H9 (cell line): ENCODE data around the gene HNF1B. TPM values are rescaled to one million over a fixed set of nuclear protein-coding genes. Genes with fewer than 3 reads are reported as not detected.

Experiments
- DNase-seq: peaks from one replicate; pipeline ENCODE4 v3.0.0-alpha.2; 2017
- H2AFZ ChIP-seq: one replicate; pipeline ENCODE4 v1.6.1; 2013; ENCODE audit warnings: mild to moderate bottlenecking, low read length, control low read depth, moderate library complexity
- H2AK5ac ChIP-seq: 2 replicates; pipeline ENCODE4 v1.6.1; 2013; ENCODE audit warnings: low read length, control low read depth, mixed read lengths; ENCODE audit not compliant: insufficient read length
- H2BK120ac ChIP-seq: one replicate; pipeline ENCODE4 v1.6.1; 2013; ENCODE audit warnings: low read depth, mild to moderate bottlenecking, low read length, control low read depth, inconsistent platforms; ENCODE audit not compliant: poor library complexity, severe bottlenecking
- H2BK12ac ChIP-seq: 2 replicates; pipeline ENCODE4 v1.6.1; 2013; ENCODE audit warnings: low read length, control low read depth, mixed read lengths, low read depth; ENCODE audit not compliant: insufficient read length
- H2BK15ac ChIP-seq: 2 replicates; pipeline ENCODE4 v1.6.1; 2013; ENCODE audit warnings: low read depth, low read length, control low read depth
- H2BK20ac ChIP-seq: one replicate; pipeline ENCODE4 v1.6.1; 2013; ENCODE audit warnings: low read depth, mild to moderate bottlenecking, low read length, control low read depth, inconsistent platforms; ENCODE audit not compliant: poor library complexity, severe bottlenecking
- H2BK5ac ChIP-seq: 2 replicates; pipeline ENCODE4 v1.6.1; 2013; ENCODE audit warnings: low read length, control low read depth, mixed read lengths; ENCODE audit not compliant: insufficient read length
- H3K14ac ChIP-seq: 2 replicates; pipeline ENCODE4 v1.6.1; 2013; ENCODE audit warnings: low read length, control low read depth; ENCODE audit not compliant: insufficient read depth
- H3K18ac ChIP-seq: 2 replicates; pipeline ENCODE4 v1.6.1; 2013; ENCODE audit warnings: low read depth, mild to moderate bottlenecking, mixed read lengths, low read length, control low read depth; ENCODE audit not compliant: insufficient read length
- H3K23ac ChIP-seq: 2 replicates; pipeline ENCODE4 v1.6.1; 2013; ENCODE audit warnings: low read length, control low read depth, mixed read lengths, low read depth; ENCODE audit not compliant: insufficient read length
- H3K23me2 ChIP-seq: 2 replicates; pipeline ENCODE4 v1.6.1; 2013; ENCODE audit warnings: low read depth, mild to moderate bottlenecking, mixed read lengths, low read length, control low read depth; ENCODE audit not compliant: insufficient read length, poor library complexity, severe bottlenecking
- H3K27ac ChIP-seq: 2 replicates; pipeline ENCODE4 v1.5.1; 2013; ENCODE audit warnings: low read length, control low read depth, mixed read lengths, low read depth; ENCODE audit not compliant: insufficient read length
- H3K27me3 ChIP-seq: 2 replicates; pipeline ENCODE4 v1.6.1; 2013; ENCODE audit warnings: low read length, control low read depth, inconsistent platforms; ENCODE audit not compliant: insufficient read depth
- H3K4ac ChIP-seq: 2 replicates; pipeline ENCODE4 v1.6.1; 2013; ENCODE audit warnings: low read depth, mild to moderate bottlenecking, control low read depth, inconsistent platforms, low read length, moderate library complexity
- H3K4me1 ChIP-seq: 2 replicates; pipeline ENCODE4 v1.6.1; 2013; ENCODE audit warnings: low read length, control low read depth, inconsistent platforms; ENCODE audit not compliant: insufficient read depth
- H3K4me2 ChIP-seq: 2 replicates; pipeline ENCODE4 v1.6.1; 2013; ENCODE audit warnings: low read length, control low read depth, mixed read lengths; ENCODE audit not compliant: insufficient read length, insufficient read depth
- H3K56ac ChIP-seq: 2 replicates; pipeline ENCODE4 v1.6.1; 2013; ENCODE audit warnings: low read depth, mild to moderate bottlenecking, mixed read lengths, low read length, control low read depth; ENCODE audit not compliant: insufficient read length
- H3K79me1 ChIP-seq: 2 replicates; pipeline ENCODE4 v1.6.1; 2013; ENCODE audit warnings: low read depth, mild to moderate bottlenecking, moderate library complexity, low read length, control low read depth, inconsistent platforms; ENCODE audit not compliant: insufficient read depth, poor library complexity, severe bottlenecking
- H3K79me2 ChIP-seq: 2 replicates; pipeline ENCODE4 v1.6.1; 2013; ENCODE audit warnings: low read length, control low read depth, inconsistent platforms; ENCODE audit not compliant: insufficient read depth
- H3K9ac ChIP-seq: 2 replicates; pipeline ENCODE4 v1.6.1; 2013; ENCODE audit warnings: low read length, control low read depth, mixed read lengths; ENCODE audit not compliant: insufficient read length; ENCODE audit errors: extremely low read depth
- H3K9me3 ChIP-seq: one replicate; pipeline ENCODE4 v1.6.1; 2013; ENCODE audit warnings: low read depth, low read length, inconsistent platforms; ENCODE audit not compliant: control insufficient read depth
- H3T11ph ChIP-seq: one replicate; pipeline ENCODE4 v1.6.1; 2013; ENCODE audit warnings: mild to moderate bottlenecking, low read length, control low read depth, inconsistent platforms
- H4K20me1 ChIP-seq: one replicate; pipeline ENCODE4 v1.6.1; 2013; ENCODE audit not compliant: control insufficient read depth, insufficient read length, insufficient read depth
- H4K5ac ChIP-seq: 2 replicates; pipeline ENCODE4 v1.6.1; 2013; ENCODE audit warnings: low read depth, mild to moderate bottlenecking, mixed read lengths, low read length, control low read depth; ENCODE audit not compliant: insufficient read length
- H4K8ac ChIP-seq: replicated peaks from 2 replicates; pipeline ENCODE4 v1.6.1; 2013; ENCODE audit warnings: low read length, control low read depth, mixed read lengths, low read depth; ENCODE audit not compliant: insufficient read length
- H4K91ac ChIP-seq: 2 replicates; pipeline ENCODE4 v1.6.1; 2013; ENCODE audit warnings: low read depth, mild to moderate bottlenecking, moderate library complexity, mixed read lengths, low read length, control low read depth; ENCODE audit not compliant: insufficient read length
- H3K27ac Mint-ChIP-seq, 3 experiments: 2 replicates in 2 of 3; 3 replicates in 1 of 3; pipeline ENCODE4 v1.8.0; 2020 to 2021; ENCODE audit warnings: mixed read lengths in 3 of 3, mild to moderate bottlenecking in 1 of 3, moderate library complexity in 1 of 3
- H3K27me3 Mint-ChIP-seq: 2 replicates; pipeline ENCODE4 v1.8.0; 2021; ENCODE audit warnings: low read depth, mild to moderate bottlenecking, moderate library complexity, mixed read lengths
- H3K36me3 Mint-ChIP-seq, 3 experiments: 2 replicates in 2 of 3; 3 replicates in 1 of 3; pipeline ENCODE4 v1.8.0; 2020 to 2021; ENCODE audit warnings: low read depth in 3 of 3, mixed read lengths in 3 of 3; ENCODE audit not compliant: insufficient read depth in 1 of 3
- H3K4me1 Mint-ChIP-seq, 2 experiments: 2 replicates each; pipeline ENCODE4 v1.8.0; 2020; ENCODE audit warnings: mixed read lengths in 2 of 2
- H3K4me3 Mint-ChIP-seq, 2 experiments: 2 replicates in 1 of 2; 3 replicates in 1 of 2; pipeline ENCODE4 v1.8.0; 2020 to 2021; ENCODE audit warnings: mild to moderate bottlenecking in 2 of 2, mixed read lengths in 2 of 2, moderate library complexity in 1 of 2
- H3K9me3 Mint-ChIP-seq, 2 experiments: 2 replicates in 1 of 2; 3 replicates in 1 of 2; pipeline ENCODE4 v1.8.0; 2020; ENCODE audit warnings: mild to moderate bottlenecking in 2 of 2, mixed read lengths in 2 of 2, moderate library complexity in 1 of 2
- WGBS: extraction: QIAGEN DNeasy Blood & Tissue Kit; methylation state at CpG from one replicate; pipeline ENCODE4 v1.1.7; 2013; ENCODE audit warnings: missing lambda C conversion rate, low lambda C conversion rate, mixed read lengths; ENCODE audit not compliant: insufficient read length; ENCODE audit errors: extremely low coverage; 5-methylcytosine and 5-hydroxymethylcytosine counted together
- total RNA-seq: library from RNA; stranded (reverse); gene quantifications from 2 replicates; pipeline ENCODE4 v1.2.1, GENCODE V29; 2021
- TF ChIP-seq, protein P1 (sequence below): fragments of 200-600 bp; sonication (generic); conservative IDR thresholded peaks from 3 replicates; pipeline ENCODE4 v1.8.0; 2021; ENCODE audit warnings: antibody characterized with exemption, mild to moderate bottlenecking

Gene HNF1B
- total RNA-seq, 1 experiment from 2014 or later = not detected

DNA sequence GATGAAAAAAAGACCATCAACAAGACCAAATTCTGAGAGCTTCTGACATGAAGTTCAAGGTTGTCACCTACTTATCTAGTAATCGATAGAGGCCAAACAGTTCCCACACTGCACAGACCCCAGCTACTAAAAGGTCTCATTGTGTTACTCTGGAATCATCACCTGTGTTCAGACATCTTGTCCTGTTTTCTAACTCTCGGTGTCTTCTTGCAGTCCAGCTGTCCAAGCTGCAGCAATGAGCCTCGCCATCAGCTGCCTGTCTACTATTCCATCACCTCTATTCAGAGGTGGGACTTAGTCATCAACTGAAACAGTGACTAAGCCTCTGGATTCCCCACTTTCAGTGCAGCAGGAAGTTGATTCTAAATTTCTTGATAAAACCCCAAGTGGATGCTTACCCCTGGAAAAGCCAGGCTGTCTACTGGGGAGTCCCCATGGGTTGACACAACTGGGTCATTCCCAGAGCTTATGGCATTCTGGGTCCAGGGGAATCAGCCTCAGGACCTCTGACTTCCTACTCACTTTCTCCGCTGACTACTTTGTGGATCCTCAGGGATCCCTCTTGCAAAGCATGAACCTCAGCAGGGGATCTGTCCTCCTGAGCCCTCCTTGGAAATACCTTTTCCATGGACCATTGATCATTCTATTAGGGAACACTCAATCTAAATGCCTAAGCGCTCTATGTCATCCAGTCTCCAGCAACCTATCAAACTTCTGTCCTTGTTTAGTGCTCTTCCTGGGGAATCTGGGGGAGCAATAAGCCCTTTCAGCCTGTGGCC, 46.5 kb downstream of the HNF1B start:
- Histone ChIP-seq H3K4me2 (no peak overlapping the region), H2BK15ac (no peak overlapping the region), H3K9me3 (no peaks in the 10 kb centered on the region), H4K8ac (no peak overlapping the region), H3K27ac (no peak overlapping the region), H4K20me1 (no peaks in the 10 kb centered on the region), H2AK5ac (no peak overlapping the region), H3K27me3 (no peaks in the 10 kb centered on the region), H3K23ac (no peak overlapping the region), H2AFZ (no peak overlapping the region), H3K14ac (no peak overlapping the region), H2BK120ac (no peak overlapping the region), H3T11ph (no peak overlapping the region), H4K5ac (no peak overlapping the region), H3K9ac (no peak overlapping the region), H3K56ac (no peak overlapping the region), H2BK20ac (no peak overlapping the region), H3K18ac (no peak overlapping the region), H3K4ac (no peak overlapping the region), H3K79me1 (no peaks in the 10 kb centered on the region), H3K79me2 (no peaks in the 10 kb centered on the region), H2BK5ac (no peak overlapping the region), H2BK12ac (no peak overlapping the region), H4K91ac (no peak overlapping the region), H3K23me2 (no peaks in the 10 kb centered on the region), H3K4me1 (no peaks in the 10 kb centered on the region)
- Mint-ChIP-seq H3K27me3 (peaks cover 9% of the 10 kb centered on the region), H3K4me1 (peaks cover 0 to 8% of the 10 kb centered on the region in 2 experiments; a peak in 1 of 4 replicates), H3K4me3 (no peak overlapping the region), H3K9me3 (peaks cover 11 to 16% of the 10 kb centered on the region in 2 experiments), H3K27ac (no peak overlapping the region), H3K36me3 (peaks cover 6 to 8% (median 6%) of the 10 kb centered on the region in 3 experiments; a peak in 5 of 7 replicates)
- DNase-seq = no peak
- no CpG with 5 or more reads among the region's 5 CpGs for WGBS
- TF ChIP-seq, protein P1, sequence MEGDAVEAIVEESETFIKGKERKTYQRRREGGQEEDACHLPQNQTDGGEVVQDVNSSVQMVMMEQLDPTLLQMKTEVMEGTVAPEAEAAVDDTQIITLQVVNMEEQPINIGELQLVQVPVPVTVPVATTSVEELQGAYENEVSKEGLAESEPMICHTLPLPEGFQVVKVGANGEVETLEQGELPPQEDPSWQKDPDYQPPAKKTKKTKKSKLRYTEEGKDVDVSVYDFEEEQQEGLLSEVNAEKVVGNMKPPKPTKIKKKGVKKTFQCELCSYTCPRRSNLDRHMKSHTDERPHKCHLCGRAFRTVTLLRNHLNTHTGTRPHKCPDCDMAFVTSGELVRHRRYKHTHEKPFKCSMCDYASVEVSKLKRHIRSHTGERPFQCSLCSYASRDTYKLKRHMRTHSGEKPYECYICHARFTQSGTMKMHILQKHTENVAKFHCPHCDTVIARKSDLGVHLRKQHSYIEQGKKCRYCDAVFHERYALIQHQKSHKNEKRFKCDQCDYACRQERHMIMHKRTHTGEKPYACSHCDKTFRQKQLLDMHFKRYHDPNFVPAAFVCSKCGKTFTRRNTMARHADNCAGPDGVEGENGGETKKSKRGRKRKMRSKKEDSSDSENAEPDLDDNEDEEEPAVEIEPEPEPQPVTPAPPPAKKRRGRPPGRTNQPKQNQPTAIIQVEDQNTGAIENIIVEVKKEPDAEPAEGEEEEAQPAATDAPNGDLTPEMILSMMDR = no peak
